Midbrain (tissue), 1 donor: Measurements from ENCODE around the gene SPTBN1.

Experiments
- DNase-seq: peaks from one replicate; lab custom pipeline; 2025; lab: John Stamatoyannopoulos, UW

The SPTBN1 gene

DNA sequence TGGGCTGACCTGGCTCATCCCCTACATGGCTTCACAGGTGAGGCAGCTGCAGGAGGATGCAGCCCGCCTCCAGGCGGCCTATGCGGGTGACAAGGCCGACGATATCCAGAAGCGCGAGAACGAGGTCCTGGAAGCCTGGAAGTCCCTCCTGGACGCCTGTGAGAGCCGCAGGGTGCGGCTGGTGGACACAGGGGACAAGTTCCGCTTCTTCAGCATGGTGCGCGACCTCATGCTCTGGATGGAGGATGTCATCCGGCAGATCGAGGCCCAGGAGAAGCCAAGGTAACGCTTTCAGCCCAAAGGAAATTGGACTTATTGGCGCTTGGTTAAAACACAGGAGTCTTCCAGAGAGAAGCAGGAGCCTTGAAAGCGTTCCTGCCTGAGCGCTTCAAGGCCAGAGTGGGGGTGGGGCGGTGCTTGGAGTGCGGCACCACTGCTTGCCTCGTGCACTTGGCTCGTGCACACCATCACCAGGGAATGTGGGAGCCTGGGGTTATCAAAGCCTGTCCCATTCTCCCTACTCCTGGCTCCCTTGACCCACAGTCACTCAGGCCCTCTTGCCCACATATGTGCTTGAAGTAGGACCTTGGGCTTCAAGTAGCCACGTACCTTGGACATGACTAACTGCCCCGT is 197.6 kb downstream of the SPTBN1 start:
- no peak for DNase-seq

DNA sequence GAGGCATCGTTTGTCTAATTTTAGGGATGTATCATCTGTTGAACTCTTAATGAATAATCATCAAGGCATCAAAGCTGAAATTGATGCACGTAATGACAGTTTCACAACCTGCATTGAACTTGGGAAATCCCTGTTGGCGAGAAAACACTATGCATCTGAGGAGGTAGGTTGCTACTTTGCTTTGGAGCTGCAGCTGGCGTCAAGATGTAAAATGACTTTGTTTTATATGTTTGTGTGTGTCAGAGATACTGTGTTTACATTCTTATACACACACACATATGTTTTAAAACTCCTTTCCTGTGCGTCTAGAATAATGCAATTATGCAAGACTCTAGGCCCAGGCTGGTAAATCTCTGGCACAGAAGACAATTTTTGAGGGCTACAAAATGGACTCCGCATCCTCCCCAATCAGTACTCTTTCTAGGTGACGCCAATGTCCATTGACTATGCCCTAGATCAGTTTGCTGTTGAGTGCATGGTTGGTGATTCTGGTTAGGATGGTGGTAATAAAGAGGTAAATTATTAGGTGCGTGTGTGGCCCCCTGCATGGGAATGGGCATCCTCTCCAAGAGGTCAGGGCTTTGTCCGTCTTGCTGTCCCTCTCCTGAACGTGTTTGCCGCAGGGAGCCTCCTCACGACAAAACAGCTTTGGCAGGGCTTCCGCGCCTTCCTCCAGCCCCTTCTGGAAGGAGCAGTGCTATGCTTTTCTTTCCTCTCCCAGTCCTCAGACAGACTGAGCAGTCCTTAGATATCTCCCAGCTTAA is 199.1 kb downstream of the SPTBN1 start:
- DNase-seq = no peak

GRCh38 chr2:54656863-54657262 is 200.7 kb downstream of the SPTBN1 start:
- DNase-seq = no peak

DNA sequence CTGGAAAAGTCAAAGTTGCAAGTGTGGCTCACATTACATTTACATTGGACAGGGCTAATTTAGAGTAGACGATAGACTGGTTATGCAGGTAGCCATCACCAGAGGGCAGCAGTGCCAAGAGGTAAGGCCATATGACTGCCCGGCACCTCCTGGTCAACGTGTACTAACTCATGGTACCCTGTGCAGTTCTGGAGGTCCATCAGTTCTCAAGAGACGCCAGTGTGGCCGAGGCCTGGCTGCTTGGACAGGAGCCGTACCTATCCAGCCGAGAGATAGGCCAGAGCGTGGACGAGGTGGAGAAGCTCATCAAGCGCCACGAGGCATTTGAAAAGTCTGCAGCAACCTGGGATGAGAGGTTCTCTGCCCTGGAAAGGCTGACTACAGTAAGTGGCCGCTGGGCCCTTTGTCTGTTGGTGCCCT is 201.5 kb downstream of the SPTBN1 start:
- DNase-seq = peak; percentile 30

DNA sequence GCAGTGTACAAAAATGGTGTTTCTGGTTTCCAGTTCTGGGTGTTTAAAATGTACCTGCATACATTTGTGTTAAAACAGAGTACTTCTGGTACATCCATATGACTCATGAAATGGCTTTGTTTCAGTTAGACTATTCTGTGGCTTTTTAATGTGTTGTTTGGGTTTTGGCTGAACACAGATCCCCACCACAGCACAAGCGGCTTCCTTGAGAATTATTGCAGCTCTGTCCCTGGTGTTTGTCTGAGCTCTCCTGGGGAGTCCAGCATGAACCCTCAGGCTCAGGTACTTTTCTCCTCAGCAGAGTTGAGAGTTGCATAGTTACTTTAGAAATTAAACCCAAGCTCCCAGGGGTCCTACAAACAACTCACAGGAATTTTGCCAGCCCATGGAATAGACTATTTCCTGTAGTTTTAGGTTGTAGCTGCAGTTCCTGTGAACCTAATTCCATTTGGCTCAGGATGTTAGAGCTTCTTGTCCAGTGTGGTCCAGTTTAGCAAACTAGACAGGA is 202.5 kb downstream of the SPTBN1 start:
- no peak for DNase-seq

- DNase-seq = no peak
These were observed 203.4 kb downstream of the SPTBN1 start for GRCh38 chr2:54659527-54659926.

- DNase-seq = peak; percentile 51
These were observed 204.6 kb downstream of the SPTBN1 start for GRCh38 chr2:54660752-54661151.

- DNase-seq = no peak
These were observed 207.4 kb downstream of the SPTBN1 start for GRCh38 chr2:54663424-54664030.

DNA sequence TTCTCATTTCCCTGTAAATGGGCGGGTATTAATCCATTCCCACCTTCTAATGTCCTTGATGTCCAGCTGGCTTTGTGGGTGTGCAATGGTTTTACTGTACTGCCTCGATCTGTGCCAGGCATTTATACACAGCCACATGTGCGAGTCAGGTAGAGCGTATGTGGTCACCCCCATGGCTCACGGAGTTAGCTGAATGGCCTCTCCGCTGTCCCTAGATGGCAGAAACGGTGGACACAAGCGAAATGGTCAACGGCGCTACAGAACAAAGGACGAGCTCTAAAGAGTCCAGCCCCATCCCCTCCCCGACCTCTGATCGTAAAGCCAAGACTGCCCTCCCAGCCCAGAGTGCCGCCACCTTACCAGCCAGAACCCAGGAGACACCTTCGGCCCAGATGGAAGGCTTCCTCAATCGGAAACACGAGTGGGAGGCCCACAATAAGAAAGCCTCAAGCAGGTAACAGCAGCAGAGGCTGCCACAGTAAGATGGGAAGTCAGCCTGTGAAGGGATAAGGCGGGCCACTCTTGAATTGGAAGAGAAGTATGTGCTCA is 208.2 kb downstream of the SPTBN1 start:
- DNase-seq = no peak

DNA sequence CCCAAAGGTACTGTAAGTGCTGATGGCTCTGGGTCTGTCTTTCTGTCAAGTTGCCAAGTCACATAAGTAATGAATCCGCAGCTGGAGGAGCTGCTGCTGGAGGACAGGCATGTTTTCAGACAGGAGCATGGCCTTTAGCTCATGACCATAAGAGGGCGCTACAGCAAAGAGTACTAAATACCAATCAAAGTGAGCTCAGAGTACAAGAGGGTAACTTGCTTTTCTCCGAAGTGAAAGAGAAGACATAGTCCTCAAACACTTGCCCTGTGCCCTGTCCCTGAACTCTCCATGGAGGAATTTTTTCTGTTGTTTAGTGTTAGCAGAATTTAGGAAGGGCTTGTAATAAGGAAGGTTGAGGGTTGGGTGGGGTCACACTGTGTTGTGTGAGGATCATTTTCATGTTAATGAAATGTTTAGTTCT is 209.3 kb downstream of the SPTBN1 start:
- DNase-seq = peak; percentile 35

GRCh38 chr2:54666131-54666633 is 210.1 kb downstream of the SPTBN1 start:
- DNase-seq = peak; percentile 55

- DNase-seq = peak; percentile 81
These were observed 210.6 kb downstream of the SPTBN1 start for GRCh38 chr2:54666634-54667265.

- DNase-seq = no peak
These were observed 211.1 kb downstream of the SPTBN1 start for GRCh38 chr2:54667266-54667639.

GRCh38 chr2:54667726-54668650 is 211.9 kb downstream of the SPTBN1 start:
- DNase-seq = no peak

DNA sequence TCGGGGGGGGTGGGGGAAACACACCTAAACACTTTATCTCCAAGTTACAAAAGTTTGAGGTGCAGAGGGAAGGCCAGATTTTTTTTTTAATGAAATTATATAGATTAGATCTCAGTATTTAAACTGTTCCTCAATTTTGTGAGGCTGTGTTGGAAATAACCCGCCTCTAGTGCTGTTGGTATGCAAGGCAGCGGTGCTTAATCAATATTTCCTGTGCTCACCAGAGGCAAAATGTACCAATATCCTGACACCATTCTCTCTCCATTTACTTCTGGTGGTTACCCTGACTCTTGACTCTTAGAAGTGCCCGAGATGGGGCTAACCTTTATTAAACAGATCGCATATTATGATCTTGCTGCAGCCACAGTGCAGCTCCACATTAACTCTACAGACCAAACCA is 212.6 kb downstream of the SPTBN1 start:
- no peak for DNase-seq

GRCh38 chr2:54669677-54670484 is 213.8 kb downstream of the SPTBN1 start:
- peak; percentile 51 for DNase-seq

DNA sequence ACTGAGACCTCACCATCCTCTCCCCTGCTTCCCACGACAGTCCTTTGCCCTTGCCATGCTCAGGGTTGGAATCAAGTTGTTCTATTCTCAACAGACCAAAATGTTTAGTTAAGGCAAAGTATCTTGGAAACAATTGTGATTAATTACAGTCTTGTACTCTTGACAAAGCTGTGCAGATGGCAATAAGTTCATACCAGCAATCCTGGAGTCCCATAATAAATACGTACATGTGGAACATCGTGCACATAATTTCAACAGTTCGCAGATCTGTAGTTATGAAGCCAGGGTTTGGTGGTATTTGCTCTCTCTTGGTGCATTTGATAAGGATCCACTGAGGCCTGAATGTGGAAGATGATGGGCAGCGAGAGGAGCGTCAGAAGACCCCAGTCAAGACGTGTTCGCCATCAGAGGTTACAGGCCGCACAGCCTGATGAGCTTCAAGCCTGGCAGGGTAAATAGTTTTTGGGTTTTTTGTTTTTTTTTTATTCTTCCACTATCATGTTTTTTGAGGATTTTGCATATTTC is 214.4 kb downstream of the SPTBN1 start:
- no peak for DNase-seq

- DNase-seq = no peak
These were observed 214.9 kb downstream of the SPTBN1 start for GRCh38 chr2:54671010-54671409.

- no peak for DNase-seq
These were observed 215.9 kb downstream of the SPTBN1 start for GRCh38 chr2:54671875-54672589.
